Upper lobe of right lung (tissue), 1 donor: Measurements from ENCODE around the gene GLG1. TPM values are rescaled to one million over a fixed set of nuclear protein-coding genes. Genes with fewer than 3 reads are reported as not detected.
"Not testable (repeated sequence)": the region's sequence is repeated elsewhere in the genome, so short reads cannot be mapped to it uniquely, and the experiment has no call there.

Experiments used
- ATAC-seq: fragments of 200-7000 bp; cut with Tn5 transposase; one replicate; pipeline ENCODE4 v1.9.1; 2020; ENCODE audit warnings: mild to moderate bottlenecking, moderate library complexity
- DNase-seq: peaks from one replicate; pipeline ENCODE4 v3.0.0-alpha.2; 2020
- H3K27ac ChIP-seq: fragments of 200-600 bp; one replicate; pipeline ENCODE4 v1.8.0; 2022
- H3K27me3 ChIP-seq: fragments of 200-600 bp; one replicate; pipeline ENCODE4 v1.8.0; 2022; ENCODE audit warnings: mild to moderate bottlenecking
- H3K36me3 ChIP-seq: fragments of 200-600 bp; one replicate; pipeline ENCODE4 v1.8.0; 2022
- H3K4me1 ChIP-seq: fragments of 200-600 bp; one replicate; pipeline ENCODE4 v1.8.0; 2022
- H3K4me3 ChIP-seq: fragments of 200-600 bp; one replicate; pipeline ENCODE4 v1.8.0; 2022; ENCODE audit warnings: mild to moderate bottlenecking
- H3K9me3 ChIP-seq: fragments of 200-600 bp; one replicate; pipeline ENCODE4 v1.8.0; 2022
- CTCF ChIP-seq: fragments of 200-600 bp; IDR thresholded peaks from one replicate; pipeline ENCODE4 v1.8.0; 2022; ENCODE audit warnings: antibody characterized with exemption
- intact Hi-C: fragments of 100-400 bp; cut with DNase I; formaldehyde crosslinking; loops from one replicate; pipeline ENCODE4 v1.11.0; 2022
- total RNA-seq: library from RNA; stranded (reverse); fragmentation: NEBNext Ultra II Directional; extraction: Animal tissue kit (Norgen Biotek cat#: 25700); gene quantifications from one replicate; pipeline ENCODE4 v1.2.1, GENCODE V29; 2021
- donor health status: DM: no; HTN: yes; CAD: no; lungs with severe emphysema.

Gene GLG1
- total RNA-seq, 1 donor from 2014 or later = 112 TPM

GRCh38 chr16:74448990-74449389, 157.9 kb downstream of the GLG1 start:
- intact Hi-C loops = no loop called here
- ATAC-seq = peak; percentile 88
- H3K27ac ChIP-seq = peak overlapping the region; percentile 75
- no peak for TF ChIP-seq CTCF
- no peaks in the 10 kb centered on the region for H3K27me3 ChIP-seq
- H3K4me3 ChIP-seq = no peak overlapping the region
- peaks cover 30% of the 10 kb centered on the region for H3K36me3 ChIP-seq
- peaks cover 18% of the 10 kb centered on the region for H3K4me1 ChIP-seq
- H3K9me3 ChIP-seq = no peaks in the 10 kb centered on the region
- DNase-seq = no peak

GRCh38 chr16:74447578-74447977, 159.3 kb downstream of the GLG1 start:
- no peak for TF ChIP-seq CTCF
- H3K4me1 ChIP-seq = peaks cover 18% of the 10 kb centered on the region
- DNase-seq = no peak
- no peaks in the 10 kb centered on the region for H3K9me3 ChIP-seq
- no peak for ATAC-seq
- H3K36me3 ChIP-seq = peaks cover 21% of the 10 kb centered on the region
- intact Hi-C loops = no loop called here
- H3K27me3 ChIP-seq = no peaks in the 10 kb centered on the region
- H3K4me3 ChIP-seq = no peak overlapping the region
- H3K27ac ChIP-seq = peak overlapping the region; percentile 75

DNA sequence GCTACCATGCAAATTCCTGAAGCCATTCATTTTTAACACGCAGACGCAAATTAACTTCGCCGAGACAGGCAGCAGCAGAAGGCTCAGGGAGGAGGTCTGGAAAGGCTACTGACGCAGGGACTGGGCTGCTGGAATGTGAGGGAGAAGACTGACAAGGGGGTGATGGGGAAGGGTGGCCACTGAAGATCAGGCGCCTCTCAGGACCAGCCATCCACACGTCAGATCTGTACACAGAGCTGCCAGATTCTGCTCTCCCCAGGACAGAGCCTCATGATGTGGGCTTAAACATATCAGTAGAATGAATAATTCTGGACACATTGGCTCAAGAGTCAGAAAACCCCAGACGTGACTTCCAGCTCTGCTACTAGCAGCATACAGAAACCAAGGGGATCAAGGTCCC, 160.0 kb downstream of the GLG1 start:
- H3K4me1 ChIP-seq = peaks cover 18% of the 10 kb centered on the region
- DNase-seq = no peak
- no peak overlapping the region for H3K4me3 ChIP-seq
- TF ChIP-seq CTCF = no peak
- peaks cover 13% of the 10 kb centered on the region for H3K36me3 ChIP-seq
- intact Hi-C loops = no loop called here
- no peaks in the 10 kb centered on the region for H3K27me3 ChIP-seq
- no peak for ATAC-seq
- no peak overlapping the region for H3K27ac ChIP-seq
- H3K9me3 ChIP-seq = no peaks in the 10 kb centered on the region

DNA sequence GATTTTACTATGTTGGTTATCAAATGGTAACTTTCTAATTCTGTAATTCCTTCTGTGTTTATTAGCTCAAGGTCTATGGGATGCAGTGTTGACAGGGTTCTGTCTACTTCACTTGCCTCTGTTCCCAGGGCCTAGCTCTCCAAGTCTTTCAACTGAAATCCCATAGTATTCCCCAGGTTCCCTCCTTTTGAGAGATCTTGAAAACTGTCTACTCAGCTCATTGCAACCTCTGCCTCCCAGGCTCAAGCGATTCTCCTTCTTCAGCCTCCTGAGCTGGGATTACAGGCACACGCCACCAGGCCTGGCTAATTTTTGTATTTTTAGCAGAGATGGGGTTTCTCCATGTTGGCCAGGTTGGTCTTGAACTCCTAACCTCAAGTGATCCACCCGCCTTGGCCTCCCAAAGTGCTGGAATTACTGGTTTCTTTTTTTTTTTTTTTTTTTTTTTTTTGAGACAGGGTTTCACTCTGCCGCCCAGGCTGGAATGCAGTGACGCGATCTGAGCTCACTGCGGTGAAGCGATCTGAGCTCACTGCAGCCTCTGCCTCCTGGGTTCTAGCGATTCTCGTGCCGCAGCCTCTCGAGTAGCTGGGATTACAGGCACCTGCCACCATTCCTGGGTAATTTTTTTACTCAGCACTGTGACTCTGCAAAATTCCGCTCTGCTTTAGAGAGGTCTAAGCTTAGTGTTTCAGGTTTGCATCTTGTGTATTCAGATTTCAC, 163.1 kb downstream of the GLG1 start:
- H3K9me3 ChIP-seq, ATAC-seq, intact Hi-C loops: not testable (repeated sequence)

GRCh38 chr16:74439685-74440084, 167.2 kb downstream of the GLG1 start:
- no peaks in the 10 kb centered on the region for H3K27me3 ChIP-seq
- H3K4me1 ChIP-seq = peaks cover 5% of the 10 kb centered on the region
- no peaks in the 10 kb centered on the region for H3K36me3 ChIP-seq
- no peaks in the 10 kb centered on the region for H3K9me3 ChIP-seq
- no peak for TF ChIP-seq CTCF
- H3K27ac ChIP-seq = no peak overlapping the region
- no peak overlapping the region for H3K4me3 ChIP-seq
- DNase-seq (no peak), ATAC-seq (peak; percentile 69)
- intact Hi-C loops = no loop called here

More for the DNA sequence above, 163.1 kb downstream of the GLG1 start:
- H3K27ac ChIP-seq, H3K4me1 ChIP-seq, H3K36me3 ChIP-seq, H3K4me3 ChIP-seq, H3K27me3 ChIP-seq: not testable (repeated sequence)
- DNase-seq = peak; percentile 30

DNA sequence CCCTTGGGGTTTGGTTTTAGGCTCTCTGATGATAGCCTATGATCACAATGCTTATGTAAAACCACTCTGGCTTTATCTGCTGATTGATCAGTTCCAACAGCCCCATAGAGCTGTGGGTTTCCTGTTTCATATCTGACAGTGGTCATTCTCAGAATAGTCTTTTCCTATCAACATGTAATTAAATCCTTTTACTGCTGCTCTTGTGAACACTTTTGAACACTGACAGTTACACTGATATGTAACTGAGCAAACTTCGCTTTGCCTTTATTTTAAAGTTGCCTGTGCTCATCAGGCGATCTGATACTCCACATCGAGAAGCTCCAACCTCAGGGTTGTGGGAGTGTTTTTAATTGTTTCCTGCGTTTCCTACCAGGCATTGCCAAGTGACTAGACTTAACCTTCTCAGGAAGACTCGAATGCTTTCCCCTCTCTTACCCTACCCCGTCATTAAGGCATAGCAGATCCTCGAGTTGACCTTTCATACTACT, 168.4 kb downstream of the GLG1 start:
- DNase-seq = no peak
- intact Hi-C loops = no loop called here
- no peak for ATAC-seq

More for the DNA sequence above, 168.4 kb downstream of the GLG1 start:
- no peaks in the 10 kb centered on the region for H3K27me3 ChIP-seq
- TF ChIP-seq CTCF = no peak
- H3K36me3 ChIP-seq = no peaks in the 10 kb centered on the region
- peaks cover 5% of the 10 kb centered on the region for H3K4me1 ChIP-seq
- no peak overlapping the region for H3K4me3 ChIP-seq
- no peaks in the 10 kb centered on the region for H3K9me3 ChIP-seq
- no peak overlapping the region for H3K27ac ChIP-seq
